H9 (cell line): ENCODE data around the gene HAUS8. TPM values are rescaled to one million over a fixed set of nuclear protein-coding genes. Genes with fewer than 3 reads are reported as not detected.

Experiments used
- DNase-seq: peaks from one replicate; pipeline ENCODE4 v3.0.0-alpha.2; 2017
- H2AFZ ChIP-seq: one replicate; pipeline ENCODE4 v1.6.1; 2013; ENCODE audit warnings: mild to moderate bottlenecking, low read length, control low read depth, moderate library complexity
- H2AK5ac ChIP-seq: 2 replicates; pipeline ENCODE4 v1.6.1; 2013; ENCODE audit warnings: low read length, control low read depth, mixed read lengths; ENCODE audit not compliant: insufficient read length
- H2BK120ac ChIP-seq: one replicate; pipeline ENCODE4 v1.6.1; 2013; ENCODE audit warnings: low read depth, mild to moderate bottlenecking, low read length, control low read depth, inconsistent platforms; ENCODE audit not compliant: poor library complexity, severe bottlenecking
- H2BK12ac ChIP-seq: 2 replicates; pipeline ENCODE4 v1.6.1; 2013; ENCODE audit warnings: low read length, control low read depth, mixed read lengths, low read depth; ENCODE audit not compliant: insufficient read length
- H2BK15ac ChIP-seq: 2 replicates; pipeline ENCODE4 v1.6.1; 2013; ENCODE audit warnings: low read depth, low read length, control low read depth
- H2BK20ac ChIP-seq: one replicate; pipeline ENCODE4 v1.6.1; 2013; ENCODE audit warnings: low read depth, mild to moderate bottlenecking, low read length, control low read depth, inconsistent platforms; ENCODE audit not compliant: poor library complexity, severe bottlenecking
- H2BK5ac ChIP-seq: 2 replicates; pipeline ENCODE4 v1.6.1; 2013; ENCODE audit warnings: low read length, control low read depth, mixed read lengths; ENCODE audit not compliant: insufficient read length
- H3K14ac ChIP-seq: 2 replicates; pipeline ENCODE4 v1.6.1; 2013; ENCODE audit warnings: low read length, control low read depth; ENCODE audit not compliant: insufficient read depth
- H3K18ac ChIP-seq: 2 replicates; pipeline ENCODE4 v1.6.1; 2013; ENCODE audit warnings: low read depth, mild to moderate bottlenecking, mixed read lengths, low read length, control low read depth; ENCODE audit not compliant: insufficient read length
- H3K23ac ChIP-seq: 2 replicates; pipeline ENCODE4 v1.6.1; 2013; ENCODE audit warnings: low read length, control low read depth, mixed read lengths, low read depth; ENCODE audit not compliant: insufficient read length
- H3K23me2 ChIP-seq: 2 replicates; pipeline ENCODE4 v1.6.1; 2013; ENCODE audit warnings: low read depth, mild to moderate bottlenecking, mixed read lengths, low read length, control low read depth; ENCODE audit not compliant: insufficient read length, poor library complexity, severe bottlenecking
- H3K27ac ChIP-seq: 2 replicates; pipeline ENCODE4 v1.5.1; 2013; ENCODE audit warnings: low read length, control low read depth, mixed read lengths, low read depth; ENCODE audit not compliant: insufficient read length
- H3K27me3 ChIP-seq: 2 replicates; pipeline ENCODE4 v1.6.1; 2013; ENCODE audit warnings: low read length, control low read depth, inconsistent platforms; ENCODE audit not compliant: insufficient read depth
- H3K4ac ChIP-seq: 2 replicates; pipeline ENCODE4 v1.6.1; 2013; ENCODE audit warnings: low read depth, mild to moderate bottlenecking, control low read depth, inconsistent platforms, low read length, moderate library complexity
- H3K4me1 ChIP-seq: 2 replicates; pipeline ENCODE4 v1.6.1; 2013; ENCODE audit warnings: low read length, control low read depth, inconsistent platforms; ENCODE audit not compliant: insufficient read depth
- H3K4me2 ChIP-seq: 2 replicates; pipeline ENCODE4 v1.6.1; 2013; ENCODE audit warnings: low read length, control low read depth, mixed read lengths; ENCODE audit not compliant: insufficient read length, insufficient read depth
- H3K56ac ChIP-seq: 2 replicates; pipeline ENCODE4 v1.6.1; 2013; ENCODE audit warnings: low read depth, mild to moderate bottlenecking, mixed read lengths, low read length, control low read depth; ENCODE audit not compliant: insufficient read length
- H3K79me1 ChIP-seq: 2 replicates; pipeline ENCODE4 v1.6.1; 2013; ENCODE audit warnings: low read depth, mild to moderate bottlenecking, moderate library complexity, low read length, control low read depth, inconsistent platforms; ENCODE audit not compliant: insufficient read depth, poor library complexity, severe bottlenecking
- H3K79me2 ChIP-seq: 2 replicates; pipeline ENCODE4 v1.6.1; 2013; ENCODE audit warnings: low read length, control low read depth, inconsistent platforms; ENCODE audit not compliant: insufficient read depth
- H3K9ac ChIP-seq: 2 replicates; pipeline ENCODE4 v1.6.1; 2013; ENCODE audit warnings: low read length, control low read depth, mixed read lengths; ENCODE audit not compliant: insufficient read length; ENCODE audit errors: extremely low read depth
- H3K9me3 ChIP-seq: one replicate; pipeline ENCODE4 v1.6.1; 2013; ENCODE audit warnings: low read depth, low read length, inconsistent platforms; ENCODE audit not compliant: control insufficient read depth
- H3T11ph ChIP-seq: one replicate; pipeline ENCODE4 v1.6.1; 2013; ENCODE audit warnings: mild to moderate bottlenecking, low read length, control low read depth, inconsistent platforms
- H4K20me1 ChIP-seq: one replicate; pipeline ENCODE4 v1.6.1; 2013; ENCODE audit not compliant: control insufficient read depth, insufficient read length, insufficient read depth
- H4K5ac ChIP-seq: 2 replicates; pipeline ENCODE4 v1.6.1; 2013; ENCODE audit warnings: low read depth, mild to moderate bottlenecking, mixed read lengths, low read length, control low read depth; ENCODE audit not compliant: insufficient read length
- H4K8ac ChIP-seq: replicated peaks from 2 replicates; pipeline ENCODE4 v1.6.1; 2013; ENCODE audit warnings: low read length, control low read depth, mixed read lengths, low read depth; ENCODE audit not compliant: insufficient read length
- H4K91ac ChIP-seq: 2 replicates; pipeline ENCODE4 v1.6.1; 2013; ENCODE audit warnings: low read depth, mild to moderate bottlenecking, moderate library complexity, mixed read lengths, low read length, control low read depth; ENCODE audit not compliant: insufficient read length
- H3K27ac Mint-ChIP-seq, 3 experiments: 2 replicates in 2 of 3; 3 replicates in 1 of 3; pipeline ENCODE4 v1.8.0; 2020 to 2021; ENCODE audit warnings: mixed read lengths in 3 of 3, mild to moderate bottlenecking in 1 of 3, moderate library complexity in 1 of 3
- H3K27me3 Mint-ChIP-seq: 2 replicates; pipeline ENCODE4 v1.8.0; 2021; ENCODE audit warnings: low read depth, mild to moderate bottlenecking, moderate library complexity, mixed read lengths
- H3K36me3 Mint-ChIP-seq, 3 experiments: 2 replicates in 2 of 3; 3 replicates in 1 of 3; pipeline ENCODE4 v1.8.0; 2020 to 2021; ENCODE audit warnings: low read depth in 3 of 3, mixed read lengths in 3 of 3; ENCODE audit not compliant: insufficient read depth in 1 of 3
- H3K4me1 Mint-ChIP-seq, 2 experiments: 2 replicates each; pipeline ENCODE4 v1.8.0; 2020; ENCODE audit warnings: mixed read lengths in 2 of 2
- H3K4me3 Mint-ChIP-seq, 2 experiments: 2 replicates in 1 of 2; 3 replicates in 1 of 2; pipeline ENCODE4 v1.8.0; 2020 to 2021; ENCODE audit warnings: mild to moderate bottlenecking in 2 of 2, mixed read lengths in 2 of 2, moderate library complexity in 1 of 2
- H3K9me3 Mint-ChIP-seq, 2 experiments: 2 replicates in 1 of 2; 3 replicates in 1 of 2; pipeline ENCODE4 v1.8.0; 2020; ENCODE audit warnings: mild to moderate bottlenecking in 2 of 2, mixed read lengths in 2 of 2, moderate library complexity in 1 of 2
- CTCF ChIP-seq: fragments of 200-600 bp; sonication (generic); conservative IDR thresholded peaks from 3 replicates; pipeline ENCODE4 v1.8.0; 2021; ENCODE audit warnings: antibody characterized with exemption, mild to moderate bottlenecking
- WGBS: extraction: QIAGEN DNeasy Blood & Tissue Kit; methylation state at CpG from one replicate; pipeline ENCODE4 v1.1.7; 2013; ENCODE audit warnings: missing lambda C conversion rate, low lambda C conversion rate, mixed read lengths; ENCODE audit not compliant: insufficient read length; ENCODE audit errors: extremely low coverage; 5-methylcytosine and 5-hydroxymethylcytosine counted together
- total RNA-seq: library from RNA; stranded (reverse); gene quantifications from 2 replicates; pipeline ENCODE4 v1.2.1, GENCODE V29; 2021

Gene HAUS8
- total RNA-seq, 1 experiment from 2014 or later, result 27.8 TPM

GRCh38 chr19:17011485-17011884 is 63.8 kb downstream of the HAUS8 start:
- no peak overlapping the region for H2BK12ac ChIP-seq
- H3K27me3 ChIP-seq, result no peaks in the 10 kb centered on the region
- Mint-ChIP-seq H3K27ac (no peak overlapping the region; a peak in 1 of 7 replicates), H3K4me1 (peaks cover 0 to 3% of the 10 kb centered on the region in 2 experiments; a peak in 1 of 4 replicates), H3K36me3 (peaks cover 3 to 10% (median 5%) of the 10 kb centered on the region in 3 experiments; a peak in 5 of 7 replicates), H3K4me3 (no peak overlapping the region), H3K27me3 (peaks cover 1% of the 10 kb centered on the region; the same call in 1 of the 2 replicates), H3K9me3 (peaks cover under 1 to 3% of the 10 kb centered on the region in 2 experiments; a peak in 3 of 5 replicates)
- no peak overlapping the region for H3K27ac ChIP-seq
- H3K9ac ChIP-seq, result no peak overlapping the region
- no peaks in the 10 kb centered on the region for H3K4me1 ChIP-seq
- TF ChIP-seq CTCF, result no peak
- no peak overlapping the region for H4K8ac ChIP-seq
- no peak overlapping the region for H4K91ac ChIP-seq
- no peak overlapping the region for H2BK15ac ChIP-seq
- no peak overlapping the region for H3K23ac ChIP-seq
- no peaks in the 10 kb centered on the region for H3K23me2 ChIP-seq
- no peak for DNase-seq
- H4K20me1 ChIP-seq, result no peaks in the 10 kb centered on the region
- H3K79me2 ChIP-seq, result no peaks in the 10 kb centered on the region
- H3K4me2 ChIP-seq, result no peak overlapping the region
- no peaks in the 10 kb centered on the region for H3K79me1 ChIP-seq
- no peak overlapping the region for H3T11ph ChIP-seq
- no peak overlapping the region for H2BK20ac ChIP-seq
- no peak overlapping the region for H2AFZ ChIP-seq
- no peak overlapping the region for H2AK5ac ChIP-seq
- H2BK120ac ChIP-seq, result no peak overlapping the region
- no peak overlapping the region for H2BK5ac ChIP-seq
- H3K4ac ChIP-seq, result no peak overlapping the region
- no peak overlapping the region for H4K5ac ChIP-seq
- H3K14ac ChIP-seq, result no peak overlapping the region
- no CpG with 5 or more reads among the region's 16 CpGs for WGBS
- H3K9me3 ChIP-seq, result no peaks in the 10 kb centered on the region
- H3K56ac ChIP-seq, result no peak overlapping the region
- H3K18ac ChIP-seq, result no peak overlapping the region
